Activated naive CD4-positive, alpha-beta T cell treated with anti-CD3 and anti-CD28 coated beads, Interleukin-2, amount 50 U/mL, for 16 hours (primary cell): ENCODE data around the gene PRRG1.
"Not testable (repeated sequence)": the region's sequence is repeated elsewhere in the genome, so short reads cannot be mapped to it uniquely, and the experiment has no call there.

Source experiments
- DNase-seq: peaks from one replicate; pipeline ENCODE4 v3.0.0-alpha.2; 2020

PRRG1 gene

DNA sequence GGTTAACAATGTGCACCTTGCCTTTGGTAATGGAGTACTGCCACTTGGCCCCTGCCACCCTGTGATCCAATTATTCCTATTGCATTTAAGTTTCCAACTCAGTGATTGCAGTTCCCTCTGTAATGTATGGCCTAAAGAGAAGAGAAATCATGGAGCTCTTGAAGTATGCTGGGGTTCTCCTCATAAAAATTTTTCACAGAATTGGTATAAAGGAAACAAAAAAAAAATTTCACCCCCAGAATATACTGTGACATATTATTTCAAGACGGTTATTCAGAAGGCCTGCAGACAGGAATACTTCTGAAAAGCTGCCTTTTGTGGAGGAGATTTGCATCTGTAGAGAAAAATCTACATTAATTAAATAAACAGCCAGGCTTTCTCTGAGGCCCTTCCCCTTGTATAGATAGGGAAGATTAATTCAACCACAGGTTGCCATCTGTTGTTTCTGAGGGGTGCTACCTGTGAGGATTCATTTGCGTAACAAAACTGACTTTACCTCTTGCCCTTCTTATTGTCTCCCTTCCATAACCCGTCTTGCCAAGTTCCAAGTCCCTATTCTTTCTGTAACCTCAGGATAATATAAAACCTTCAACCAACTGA lies 127.5 kb downstream of the PRRG1 start:
- DNase-seq: no peak

DNA sequence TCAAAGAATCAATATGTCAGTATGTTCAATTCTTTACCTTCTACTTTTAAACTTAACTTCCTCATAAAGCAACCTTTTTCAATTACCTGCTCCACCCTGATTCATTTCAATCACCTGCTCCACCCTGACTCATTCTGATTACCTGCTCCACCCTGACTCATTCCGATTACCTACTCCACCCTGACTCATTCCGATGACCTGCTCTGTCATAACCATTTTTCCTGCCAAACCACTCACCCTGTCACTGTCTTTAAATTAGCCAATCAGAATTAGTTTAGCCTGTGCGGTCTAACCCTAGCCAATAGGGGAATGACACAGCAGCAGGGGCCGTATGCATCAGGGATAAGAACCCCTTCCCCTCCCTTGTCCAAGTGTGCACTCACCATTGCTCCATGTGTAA lies 135.2 kb downstream of the PRRG1 start:
- not testable (repeated sequence) for DNase-seq

DNA sequence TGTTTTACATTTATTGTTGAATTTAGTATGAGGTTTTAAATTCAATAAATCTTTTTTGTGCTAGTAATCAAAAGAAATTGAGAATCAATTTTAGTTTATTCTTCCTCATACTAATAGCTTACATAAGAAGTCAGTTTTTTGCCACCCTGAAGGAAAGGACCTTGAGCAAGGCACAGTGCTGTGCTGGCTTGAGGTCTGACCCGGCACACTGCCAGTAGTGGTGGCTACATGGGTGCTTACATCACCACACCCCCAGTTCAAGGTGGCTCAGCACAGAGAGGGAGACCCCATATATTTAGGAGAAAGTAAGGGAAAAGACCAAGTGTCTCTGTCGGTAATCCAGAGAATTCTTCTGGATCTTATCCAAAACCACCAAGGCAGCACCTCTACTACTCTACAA lies 136.3 kb downstream of the PRRG1 start:
- no peak for DNase-seq

DNA sequence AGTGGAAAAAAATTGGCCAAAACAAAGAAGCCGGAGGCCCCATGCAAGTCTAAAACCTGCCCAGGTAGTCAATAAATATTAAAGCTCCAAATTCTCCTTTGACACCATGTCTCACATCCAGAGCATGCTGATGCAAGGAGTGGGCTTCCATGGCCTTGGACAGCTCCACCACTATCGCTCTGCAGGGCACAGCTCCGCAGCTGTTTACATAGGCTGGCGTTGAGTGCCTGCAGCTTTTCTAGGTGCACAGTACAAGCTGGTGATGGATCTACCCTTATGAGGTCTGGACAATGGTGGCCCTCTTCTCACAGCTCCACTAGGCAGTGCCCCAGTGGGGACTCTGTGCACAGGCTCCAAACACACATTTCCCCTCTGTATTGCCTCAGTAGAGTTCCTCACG lies 138.1 kb downstream of the PRRG1 start:
- DNase-seq: no peak

DNA sequence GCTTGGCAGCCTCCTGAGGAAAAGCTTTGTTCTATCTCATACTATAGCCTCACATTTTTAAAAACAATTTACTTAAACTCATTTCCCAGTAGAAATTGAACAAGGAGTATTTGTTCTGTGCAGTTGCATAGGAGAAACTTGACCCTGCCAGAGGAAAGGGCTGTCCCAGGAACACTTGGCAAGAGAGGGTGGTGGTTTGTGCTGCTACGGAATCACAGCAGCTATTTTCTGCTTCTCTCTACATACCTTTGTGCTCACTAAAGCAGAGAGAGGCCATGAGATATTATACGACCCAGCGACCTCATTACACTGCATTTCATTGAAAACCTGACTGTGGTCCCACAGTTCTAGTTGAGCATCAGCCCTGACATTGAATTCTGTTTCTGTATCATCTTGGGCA lies 139.2 kb downstream of the PRRG1 start:
- no peak for DNase-seq

DNA sequence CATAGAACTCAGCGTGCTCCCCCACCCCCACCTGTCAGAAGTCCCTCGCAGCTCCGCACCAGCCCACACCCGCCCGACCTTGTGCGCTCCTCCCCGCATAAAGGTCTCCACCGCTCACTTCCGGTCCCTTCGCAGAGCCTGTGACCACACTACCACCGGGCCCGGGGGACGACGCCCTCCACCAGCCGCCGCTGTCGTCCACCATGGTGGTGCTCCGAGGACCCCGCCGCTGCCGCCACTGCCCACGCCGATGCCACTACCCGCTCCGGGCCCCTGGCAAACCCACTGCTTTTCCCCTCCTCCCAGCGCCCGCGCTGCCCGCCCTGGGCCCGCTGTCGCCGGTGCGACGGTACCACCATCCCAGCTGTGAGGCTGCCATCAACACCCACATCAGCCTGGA lies 142.5 kb downstream of the PRRG1 start:
- no peak for DNase-seq

DNA sequence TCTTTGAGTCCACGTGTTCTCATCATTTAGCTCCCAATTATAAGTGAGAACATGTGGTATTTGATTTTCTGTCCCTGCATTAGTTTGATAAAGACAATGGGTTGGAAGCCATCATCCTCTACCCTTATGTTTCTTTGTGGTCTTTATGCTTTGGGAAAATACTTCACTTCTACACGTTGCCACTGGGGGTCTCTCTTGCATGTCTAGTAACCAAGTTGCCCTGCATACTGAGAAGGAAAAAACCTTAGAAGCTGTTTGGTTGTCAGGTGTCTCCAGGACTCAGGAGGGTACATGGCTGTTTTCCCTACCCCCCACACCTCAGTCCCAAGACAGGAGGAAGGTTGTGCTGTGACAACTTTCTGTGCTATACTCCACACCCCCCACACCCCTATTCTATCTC lies 146.6 kb downstream of the PRRG1 start:
- not testable (repeated sequence) for DNase-seq

DNA sequence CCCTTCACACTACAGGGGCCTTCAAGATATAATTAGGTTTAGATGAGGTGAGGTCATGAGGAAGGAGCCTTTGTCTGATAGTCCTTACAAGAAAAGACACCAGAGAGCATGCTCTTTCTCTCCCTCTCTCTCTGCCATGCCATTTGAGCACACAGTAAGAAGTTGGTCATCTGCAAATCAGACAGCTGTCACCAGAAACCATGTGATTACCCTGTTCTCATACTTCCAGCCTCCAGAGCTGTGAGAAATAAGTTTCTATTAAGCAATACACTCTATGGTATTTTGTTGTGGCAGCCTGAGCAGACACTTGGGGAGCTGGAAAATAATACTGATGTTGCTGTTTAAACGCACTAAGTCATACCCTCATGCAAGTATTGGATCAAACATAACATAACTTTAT lies 148.0 kb downstream of the PRRG1 start:
- not testable (repeated sequence) for DNase-seq

DNA sequence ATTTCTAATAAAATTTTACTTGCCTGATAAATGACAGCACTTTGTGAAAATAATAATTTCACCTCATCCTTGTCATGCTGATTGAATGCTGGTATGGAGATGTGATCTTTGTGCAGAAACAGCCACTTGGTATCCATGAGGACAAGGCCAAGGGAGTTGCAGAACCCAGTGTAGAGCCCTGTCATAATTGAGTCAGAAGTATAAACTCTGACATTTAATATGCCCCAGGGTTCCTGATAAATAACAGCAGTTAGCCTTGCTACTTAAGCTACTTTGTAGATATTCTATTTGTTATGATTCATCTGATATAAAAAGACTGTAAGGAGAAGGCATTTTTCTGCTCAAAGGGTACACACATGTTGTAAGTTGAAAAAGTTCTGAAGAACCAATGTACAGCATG lies 149.2 kb downstream of the PRRG1 start:
- not testable (repeated sequence) for DNase-seq

DNA sequence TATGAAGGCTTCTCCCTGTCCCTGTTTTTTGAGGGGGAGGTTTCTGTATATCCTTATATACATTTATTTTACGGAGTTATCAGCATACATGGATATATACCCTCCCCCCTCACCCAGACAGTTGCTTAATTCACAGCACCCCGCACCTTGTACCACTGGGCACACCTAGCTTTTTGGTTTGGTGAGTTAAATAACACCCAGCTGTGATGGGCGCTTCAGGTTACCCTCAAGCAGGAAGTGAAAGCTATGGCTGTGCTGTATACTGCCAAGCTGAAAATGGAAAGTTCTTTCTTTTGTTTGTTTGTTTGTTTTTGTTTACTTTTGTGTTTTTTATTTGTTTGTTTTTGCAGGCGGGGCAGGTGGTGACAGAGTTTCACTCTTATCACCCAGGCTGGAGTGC lies 150.5 kb downstream of the PRRG1 start:
- DNase-seq: not testable (repeated sequence)

DNA sequence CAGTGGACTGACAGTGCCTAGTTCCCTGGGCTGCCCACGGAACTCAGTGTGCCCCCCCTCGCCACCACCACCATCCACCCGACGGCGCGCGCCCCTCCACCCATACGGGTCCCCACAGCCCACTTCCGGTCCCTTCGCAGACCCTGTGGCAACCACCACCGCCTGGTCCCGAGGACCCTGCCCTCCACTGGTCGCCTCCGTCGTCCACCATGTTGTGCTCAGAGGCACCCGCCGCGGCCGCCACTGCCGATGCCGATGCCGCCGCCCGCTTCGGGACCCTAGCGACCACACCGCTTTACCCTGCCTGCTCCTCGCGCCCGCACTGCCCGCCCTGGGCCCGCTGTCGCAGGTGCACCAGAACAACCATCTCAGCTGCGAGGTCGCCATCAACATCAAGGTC lies 155.8 kb downstream of the PRRG1 start:
- no peak for DNase-seq
